ENCODE results near the gene HIPK4. TPM values are rescaled to one million over a fixed set of nuclear protein-coding genes. Genes with fewer than 3 reads are reported as not detected.

The HIPK4 gene
- total RNA-seq, 1 experiment from 2014 or later: not detected

DNA sequence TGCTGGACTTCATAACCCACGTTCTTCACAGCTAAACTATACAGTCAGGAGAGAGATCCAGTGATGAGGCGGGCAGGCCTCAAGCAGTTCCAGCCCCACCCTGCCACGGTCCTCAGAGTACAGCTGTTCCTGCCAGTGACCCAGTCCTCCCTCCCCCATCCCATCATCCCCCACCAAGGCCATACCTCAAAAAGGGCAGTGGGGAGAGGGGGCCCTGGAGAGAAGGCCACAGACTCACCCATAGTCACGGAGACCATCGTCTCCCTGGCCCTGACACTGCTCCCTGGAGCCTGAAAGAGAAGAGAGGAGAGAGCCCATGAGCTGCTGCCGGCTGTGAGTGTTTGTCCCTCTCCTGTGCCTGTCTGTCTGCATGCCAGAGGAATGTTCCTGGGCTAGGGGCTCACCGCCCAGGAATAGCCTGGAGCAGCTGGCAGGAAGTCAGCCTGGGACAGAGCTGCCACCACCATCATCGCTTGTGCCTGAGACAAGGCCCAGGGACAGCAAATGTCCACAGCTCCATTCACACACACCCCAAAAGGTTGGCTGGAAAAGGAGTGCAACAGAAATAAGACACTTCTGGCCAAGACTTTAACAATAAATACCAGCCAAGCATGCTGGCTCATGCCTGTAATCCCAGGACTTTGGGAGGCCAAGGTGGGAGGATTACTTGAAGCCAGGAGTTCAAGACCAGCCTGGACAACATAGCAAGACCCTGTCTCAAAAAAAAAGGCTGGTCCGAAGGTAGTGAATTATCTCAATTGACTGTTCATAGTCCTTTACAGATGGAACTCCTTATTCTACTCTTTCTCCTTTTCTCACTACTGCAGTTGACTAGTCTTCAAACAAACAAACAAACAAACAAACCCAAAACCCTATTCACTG lies 48.1 kb downstream of the HIPK4 start:
- no peaks in the 10 kb centered on the region for H3K36me3 ChIP-seq (ENCODE audit: low read depth, low read length)
- H3F3A ChIP-seq (ENCODE audit: low read length, unreplicated experiment): no peaks in the 10 kb centered on the region
- H3K4me3 ChIP-seq (ENCODE audit: low read length): no peak overlapping the region
- no peak overlapping the region for H2AFZ ChIP-seq (ENCODE audit: low read length)
- no peak overlapping the region for H3K4me2 ChIP-seq (ENCODE audit: low read length)
- H3K27ac ChIP-seq (ENCODE audit: low read length): no peak overlapping the region
- H3K9me3 ChIP-seq (ENCODE audit: low read length): no peaks in the 10 kb centered on the region
- intact Hi-C loops (cut with micrococcal nuclease): no loop called here
- no TSS peak for BruUV-seq (replicated peaks)
- no peak for ATAC-seq
- no peaks in the 10 kb centered on the region for H3K9me2 ChIP-seq (replicated peaks; ENCODE audit: low read length)
- TF ChIP-seq EZH2phosphoT487 (IDR thresholded peaks at IDR 0.05; ENCODE audit: borderline replicate concordance, low read length): no peak
- TF ChIP-seq, protein P1, sequence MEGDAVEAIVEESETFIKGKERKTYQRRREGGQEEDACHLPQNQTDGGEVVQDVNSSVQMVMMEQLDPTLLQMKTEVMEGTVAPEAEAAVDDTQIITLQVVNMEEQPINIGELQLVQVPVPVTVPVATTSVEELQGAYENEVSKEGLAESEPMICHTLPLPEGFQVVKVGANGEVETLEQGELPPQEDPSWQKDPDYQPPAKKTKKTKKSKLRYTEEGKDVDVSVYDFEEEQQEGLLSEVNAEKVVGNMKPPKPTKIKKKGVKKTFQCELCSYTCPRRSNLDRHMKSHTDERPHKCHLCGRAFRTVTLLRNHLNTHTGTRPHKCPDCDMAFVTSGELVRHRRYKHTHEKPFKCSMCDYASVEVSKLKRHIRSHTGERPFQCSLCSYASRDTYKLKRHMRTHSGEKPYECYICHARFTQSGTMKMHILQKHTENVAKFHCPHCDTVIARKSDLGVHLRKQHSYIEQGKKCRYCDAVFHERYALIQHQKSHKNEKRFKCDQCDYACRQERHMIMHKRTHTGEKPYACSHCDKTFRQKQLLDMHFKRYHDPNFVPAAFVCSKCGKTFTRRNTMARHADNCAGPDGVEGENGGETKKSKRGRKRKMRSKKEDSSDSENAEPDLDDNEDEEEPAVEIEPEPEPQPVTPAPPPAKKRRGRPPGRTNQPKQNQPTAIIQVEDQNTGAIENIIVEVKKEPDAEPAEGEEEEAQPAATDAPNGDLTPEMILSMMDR (conservative IDR thresholded peaks at IDR 0.05; ENCODE audit: low read depth, low read length): no peak
- TF ChIP-seq EZH2 (IDR thresholded peaks at IDR 0.05; ENCODE audit: low read length, unreplicated experiment): no peak
- H4K20me1 ChIP-seq (ENCODE audit: low read length): no peaks in the 10 kb centered on the region
- ChIA-PET CTCF (no interaction called here), POLR2A (ENCODE audit: unreplicated experiment) (no interaction called here)
- H3K27me3 ChIP-seq (ENCODE audit: low read length): no peaks in the 10 kb centered on the region
- peaks cover 4% of the 10 kb centered on the region for H3K79me2 ChIP-seq (ENCODE audit: low read length)
- DNase-seq: no peak
- no peak overlapping the region for H3K9ac ChIP-seq (ENCODE audit: low read length)
- no peaks in the 10 kb centered on the region for H3K4me1 ChIP-seq (ENCODE audit: insufficient read depth, low read length)

DNA sequence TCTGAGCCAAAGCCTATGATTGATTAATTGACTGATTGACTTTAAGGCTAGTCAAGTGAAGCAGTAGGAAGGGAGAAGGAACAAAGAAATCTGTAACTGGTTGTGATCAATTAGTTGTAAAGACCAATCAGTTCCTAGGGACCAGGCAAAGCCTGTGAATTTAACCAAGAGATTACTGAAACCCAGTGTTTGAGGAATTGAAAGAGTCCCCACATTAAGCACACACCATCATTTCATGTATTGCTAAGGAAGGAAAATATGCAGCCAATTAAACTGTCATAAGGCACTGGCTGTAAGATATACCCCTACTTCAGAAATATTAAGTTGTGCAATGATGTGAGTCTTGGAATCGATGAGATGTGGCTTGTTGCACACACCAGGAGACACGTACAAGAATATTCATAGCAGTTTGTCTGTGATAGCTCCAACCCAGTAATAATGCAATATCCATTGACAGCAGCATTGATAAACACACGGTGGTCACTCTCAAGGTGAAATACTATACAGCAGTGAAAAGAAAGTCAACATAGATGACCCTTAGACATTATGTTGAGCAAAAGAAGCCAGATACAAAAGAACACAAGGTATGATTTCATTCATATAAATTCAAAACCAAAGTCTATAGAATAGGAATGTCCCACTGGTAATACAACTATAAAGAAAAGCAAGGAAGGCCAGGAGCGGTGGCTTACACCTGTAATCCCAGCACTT lies 50.8 kb downstream of the HIPK4 start:
- H4K20me1 ChIP-seq (ENCODE audit: low read length): no peaks in the 10 kb centered on the region
- no peaks in the 10 kb centered on the region for H3K79me2 ChIP-seq (ENCODE audit: low read length)
- H3K9me2 ChIP-seq (replicated peaks; ENCODE audit: low read length): no peaks in the 10 kb centered on the region
- no peaks in the 10 kb centered on the region for H3F3A ChIP-seq (ENCODE audit: low read length, unreplicated experiment)
- intact Hi-C loops (cut with micrococcal nuclease): no loop called here
- no peak overlapping the region for H2AFZ ChIP-seq (ENCODE audit: low read length)
- BruUV-seq (replicated peaks): no TSS peak
- no peaks in the 10 kb centered on the region for H3K36me3 ChIP-seq (ENCODE audit: low read depth, low read length)
- POLR2A ChIA-PET (ENCODE audit: unreplicated experiment): interaction anchor here (0.7 kb wide), 1 partner anchor 898 kb away, joined by 24 read pairs; no protein-coding TSS in a partner anchor
- DNase-seq: no peak
- H3K4me2 ChIP-seq (ENCODE audit: low read length): no peak overlapping the region
- no peak overlapping the region for H3K4me3 ChIP-seq (ENCODE audit: low read length)
- no peak overlapping the region for H3K27ac ChIP-seq (ENCODE audit: low read length)
- H3K9me3 ChIP-seq (ENCODE audit: low read length): no peaks in the 10 kb centered on the region
- H3K9ac ChIP-seq (ENCODE audit: low read length): no peak overlapping the region
- TF ChIP-seq EZH2 (IDR thresholded peaks at IDR 0.05; ENCODE audit: low read length, unreplicated experiment): no peak
- TF ChIP-seq EZH2phosphoT487 (IDR thresholded peaks at IDR 0.05; ENCODE audit: borderline replicate concordance, low read length): no peak
- TF ChIP-seq, protein P1 (conservative IDR thresholded peaks at IDR 0.05; ENCODE audit: low read depth, low read length): no peak
- CTCF ChIA-PET: no interaction called here
- ATAC-seq: no peak
- no peaks in the 10 kb centered on the region for H3K4me1 ChIP-seq (ENCODE audit: insufficient read depth, low read length)
- no peaks in the 10 kb centered on the region for H3K27me3 ChIP-seq (ENCODE audit: low read length)

All from PC-3 (cell line).